T-helper 1 cell treated with Interleukin-12 subunit alpha and Interleukin-12 subunit beta and Interleukin-4 antibody, amounts not matched to agents 30 μg/mL and 1 μg/mL, for 36 hours (primary cell): Measurements from ENCODE around the gene MCCD1.

Experiments used
- H3K27ac Mint-ChIP-seq: one replicate; pipeline ENCODE4 v1.8.0; 2021; ENCODE audit warnings: mild to moderate bottlenecking, mixed read lengths
- H3K27me3 Mint-ChIP-seq: one replicate; pipeline ENCODE4 v1.8.0; 2021; ENCODE audit warnings: low read depth, mixed read lengths
- H3K36me3 Mint-ChIP-seq: one replicate; pipeline ENCODE4 v1.8.0; 2021; ENCODE audit warnings: low read depth, mixed read lengths
- H3K4me1 Mint-ChIP-seq: one replicate; pipeline ENCODE4 v1.8.0; 2021; ENCODE audit warnings: low read depth, mixed read lengths
- H3K4me3 Mint-ChIP-seq: one replicate; pipeline ENCODE4 v1.8.0; 2021; ENCODE audit warnings: mild to moderate bottlenecking, moderate library complexity, mixed read lengths
- H3K9me3 Mint-ChIP-seq: one replicate; pipeline ENCODE4 v1.8.0; 2021; ENCODE audit warnings: mixed read lengths

MCCD1 gene

DNA sequence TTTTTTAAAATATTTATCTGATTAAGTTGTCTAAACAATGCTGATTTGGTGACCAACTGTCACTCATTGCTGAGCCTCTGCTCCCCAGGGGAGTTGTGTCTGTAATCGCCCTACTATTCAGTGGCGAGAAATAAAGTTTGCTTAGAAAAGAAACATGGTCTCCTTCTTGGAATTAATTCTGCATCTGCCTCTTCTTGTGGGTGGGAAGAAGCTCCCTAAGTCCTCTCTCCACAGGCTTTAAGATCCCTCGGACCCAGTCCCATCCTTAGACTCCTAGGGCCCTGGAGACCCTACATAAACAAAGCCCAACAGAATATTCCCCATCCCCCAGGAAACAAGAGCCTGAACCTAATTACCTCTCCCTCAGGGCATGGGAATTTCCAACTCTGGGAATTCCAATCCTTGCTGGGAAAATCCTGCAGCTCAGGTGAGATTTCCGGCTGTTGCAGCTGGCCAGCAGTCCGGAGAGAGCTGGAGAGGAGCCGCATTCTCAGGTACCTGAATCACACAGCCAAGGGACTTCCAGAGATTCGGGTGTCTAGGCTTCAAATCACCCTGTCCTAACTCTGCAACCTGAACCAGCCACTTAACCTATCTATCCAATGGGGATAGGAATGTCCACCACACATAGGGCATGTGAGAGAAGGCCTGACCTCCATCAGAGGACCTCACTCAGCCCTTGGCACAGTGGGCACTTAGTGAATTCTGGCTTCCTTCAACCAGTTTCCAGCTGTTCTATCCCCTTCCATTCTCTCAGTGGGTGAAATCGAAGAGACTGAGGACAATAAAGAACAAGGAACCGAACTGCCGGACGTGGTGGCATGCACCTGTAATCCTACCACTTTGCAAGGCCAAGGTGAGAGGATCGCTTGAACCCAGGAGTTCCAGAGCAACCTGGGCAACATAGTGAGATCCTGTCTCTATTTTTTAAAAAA is 49.7 kb downstream of the MCCD1 start:
- H3K36me3 Mint-ChIP-seq = peaks cover 74% of the 10 kb centered on the region

DNA sequence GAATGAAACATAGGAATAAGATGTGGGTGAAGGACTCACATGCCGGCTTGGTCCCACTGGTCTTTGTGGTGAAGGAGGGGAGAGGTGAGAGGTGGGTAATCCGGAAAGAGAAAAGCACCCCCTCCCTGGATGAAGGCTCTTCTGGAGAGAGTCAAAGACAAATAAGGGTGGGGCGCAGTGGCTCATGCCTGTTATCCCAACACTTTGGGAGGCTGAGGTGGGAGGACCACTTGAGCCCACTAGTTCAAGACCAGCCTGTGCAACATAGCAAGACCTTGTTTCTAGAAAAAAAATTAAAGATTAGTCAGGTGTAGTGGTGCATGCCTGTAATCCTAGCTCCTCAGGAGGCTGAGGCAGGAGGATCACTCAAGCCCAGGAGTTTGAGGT is 50.4 kb downstream of the MCCD1 start:
- Mint-ChIP-seq H3K27ac (peak overlapping the region; percentile 99), H3K9me3 (no peaks in the 10 kb centered on the region), H3K36me3 (peaks cover 72% of the 10 kb centered on the region), H3K27me3 (no peaks in the 10 kb centered on the region), H3K4me3 (peak overlapping the region; percentile 100), H3K4me1 (peaks cover 54% of the 10 kb centered on the region)

More for the DNA sequence above, 49.7 kb downstream of the MCCD1 start:
- peaks cover 61% of the 10 kb centered on the region for H3K4me1 Mint-ChIP-seq
- peak overlapping the region; percentile 99 for H3K27ac Mint-ChIP-seq
- no peaks in the 10 kb centered on the region for H3K9me3 Mint-ChIP-seq
- peak overlapping the region; percentile 100 for H3K4me3 Mint-ChIP-seq
- no peaks in the 10 kb centered on the region for H3K27me3 Mint-ChIP-seq
